HepG2 (cell line): ENCODE data around the gene RNPS1. TPM values are rescaled to one million over a fixed set of nuclear protein-coding genes. Genes with fewer than 3 reads are reported as not detected.

ENCODE experiments used
- ATAC-seq: fragments of 200-7000 bp; cut with Tn5 transposase; 3 replicates; pipeline ENCODE4 v1.9.1; 2020; ENCODE audit warnings: mild to moderate bottlenecking, moderate library complexity
- BruUV-seq: library from RNA; stranded (reverse); fragments of 400-500 nt; replicated peaks from 2 replicates; lab custom pipeline; 2021; lab: Mats Ljungman, UMichigan
- CTCF ChIA-PET: fragments of 300-600 bp; formaldehyde crosslinking; extraction: SDS; loops from one replicate; lab custom pipeline; 2021; ENCODE audit warnings: low total read pairs, inconsistent platforms, low intra/inter-chr PET ratio; lab: Yijun Ruan, JAX
- POLR2A ChIA-PET: fragments of 350-600 bp; sonication (Branson Sonifier 250); formaldehyde crosslinking; loops from one replicate; lab custom pipeline; 2020; ENCODE audit warnings: antibody characterized with exemption, inconsistent platforms; lab: Yijun Ruan, JAX
- DNase-seq: peaks from one replicate; pipeline ENCODE4 v3.0.0-alpha.2; 2015; ENCODE audit warnings: low spot score
- FAIRE-seq: peaks from 3 replicates; lab custom pipeline; 2011; peaks lifted over from hg19 to GRCh38; lab: Jason Lieb, UNC
- H2AFZ ChIP-seq: one replicate; pipeline ENCODE4 v1.6.1; 2011; ENCODE audit warnings: low read length, inconsistent platforms
- H3K27ac ChIP-seq: fragments of 300-600 bp; 3 replicates; pipeline ENCODE4 v1.8.0; 2011; ENCODE audit warnings: mixed run types, mild to moderate bottlenecking, mixed read lengths, low read length, inconsistent platforms; ENCODE audit not compliant: insufficient read depth; ENCODE audit errors: extremely low read length
- H3K27me3 ChIP-seq, 2 experiments: fragments of 200-600 bp in 1 of 2; 2 replicates in 1 of 2; 3 replicates in 1 of 2; pipeline versions ENCODE4 v1.6.0 to v1.8.0; 2011; ENCODE audit warnings: low read length in 2 of 2, mild to moderate bottlenecking in 2 of 2, moderate library complexity in 2 of 2, inconsistent platforms in 1 of 2; ENCODE audit not compliant: insufficient read depth in 2 of 2, control insufficient read depth in 1 of 2
- H3K36me3 ChIP-seq, 2 experiments: fragments of 200-600 bp in 1 of 2; replicated peaks in 1 of 2; 2 replicates in 1 of 2; 3 replicates in 1 of 2; pipeline versions ENCODE4 v1.5.1 to v1.8.0; 2011; ENCODE audit warnings: low read length in 2 of 2, inconsistent platforms in 1 of 2; ENCODE audit not compliant: insufficient read depth in 2 of 2, control insufficient read depth in 1 of 2
- H3K4me1 ChIP-seq: 2 replicates; pipeline ENCODE4 v1.5.1; 2012; ENCODE audit warnings: low read length, inconsistent platforms; ENCODE audit not compliant: insufficient read depth
- H3K4me2 ChIP-seq: 2 replicates; pipeline ENCODE4 v1.6.0; 2011; ENCODE audit warnings: low read depth, low read length, inconsistent platforms
- H3K4me3 ChIP-seq, 3 experiments: fragments of 200-600 bp in 1 of 3; sonication (generic), shearing (Covaris generic) in 1 of 3; replicated peaks in 1 of 3; 2 replicates each; pipeline ENCODE4 v1.5.1; 2011 to 2016; ENCODE audit warnings: low read length in 3 of 3, inconsistent platforms in 2 of 3, low read depth in 2 of 3, mild to moderate bottlenecking in 2 of 3, control low read depth in 1 of 3, mixed read lengths in 1 of 3; ENCODE audit not compliant: insufficient read depth in 1 of 3
- H3K79me2 ChIP-seq: one replicate; pipeline ENCODE4 v1.6.1; 2011; ENCODE audit warnings: low read length, inconsistent platforms; ENCODE audit not compliant: insufficient read depth
- H3K9ac ChIP-seq: 2 replicates; pipeline ENCODE4 v1.6.0; 2011; ENCODE audit warnings: mild to moderate bottlenecking, low read depth, low read length, inconsistent platforms; ENCODE audit not compliant: insufficient read depth
- H3K9me3 ChIP-seq: 2 replicates; pipeline ENCODE4 v1.5.1; 2012; ENCODE audit warnings: mild to moderate bottlenecking, low read length
- H4K20me1 ChIP-seq: 2 replicates; pipeline ENCODE4 v1.6.0; 2011; ENCODE audit warnings: inconsistent platforms, mild to moderate bottlenecking, low read length, moderate library complexity; ENCODE audit not compliant: insufficient read depth
- BATF2 ChIP-seq: sonication (generic); formaldehyde crosslinking; IDR thresholded peaks from 2 replicates; pipeline ENCODE4 v1.8.0; 2022; ENCODE audit warnings: mild to moderate bottlenecking, missing genetic modification reagents, moderate library complexity
- CREB3 ChIP-seq: sonication (generic); formaldehyde crosslinking; IDR thresholded peaks from 2 replicates; pipeline ENCODE4 v1.5.0; 2020; ENCODE audit warnings: missing genetic modification reagents
- GATAD1 ChIP-seq: IDR thresholded peaks from 2 replicates; pipeline ENCODE4 v1.6.1; 2016; ENCODE audit warnings: missing genetic modification reagents, missing compliant biosample characterization
- GMEB2 ChIP-seq: IDR thresholded peaks from 2 replicates; pipeline ENCODE4 v1.6.1; 2016; ENCODE audit warnings: missing biosample characterization, missing genetic modification reagents, low read depth
- HBP1 ChIP-seq: IDR thresholded peaks from 2 replicates; pipeline ENCODE4 v1.6.1; 2016; ENCODE audit warnings: low read depth, control low read depth
- KDM5A ChIP-seq: fragments of 200-600 bp; sonication (generic); IDR thresholded peaks from 2 replicates; pipeline ENCODE4 v1.7.0; 2018; ENCODE audit warnings: antibody characterized with exemption, mild to moderate bottlenecking, low read length, borderline replicate concordance
- MLXIP ChIP-seq: sonication (generic); formaldehyde crosslinking; IDR thresholded peaks from 2 replicates; pipeline ENCODE4 v1.9.0; 2021; ENCODE audit warnings: missing genetic modification reagents, borderline replicate concordance
- NCOA1 ChIP-seq: sonication (generic); formaldehyde crosslinking; IDR thresholded peaks from 2 replicates; pipeline ENCODE4 v1.9.0; 2021; ENCODE audit warnings: missing genetic modification reagents
- TFAP4 ChIP-seq: sonication (generic); IDR thresholded peaks from 2 replicates; pipeline ENCODE4 v1.6.1; 2016; ENCODE audit warnings: low read depth, borderline replicate concordance
- ZNF547 ChIP-seq: sonication (generic); formaldehyde crosslinking; IDR thresholded peaks from 2 replicates; pipeline ENCODE4 v1.5.1; 2020; ENCODE audit warnings: mild to moderate bottlenecking, missing genetic modification reagents
- ZNF75D ChIP-seq: sonication (generic); formaldehyde crosslinking; IDR thresholded peaks from 2 replicates; pipeline ENCODE4 v1.8.1; 2023; ENCODE audit warnings: missing genetic modification reagents, mild to moderate bottlenecking, borderline replicate concordance
- WGBS: methylation state at CpG from one replicate; pipeline ENCODE4 v1.1.6; 2017; ENCODE audit warnings: low lambda C conversion rate; 5-methylcytosine and 5-hydroxymethylcytosine counted together
- in situ Hi-C: cut with HindIII; loops from 2 replicates; pipeline ENCODE4 v1.10.0; 2017; ENCODE audit warnings: low pct_unique_long_range_greater_than_20kb; ENCODE audit not compliant: extremely low pct_ligation_motif_present
- intact Hi-C: fragments of 100-400 bp; cut with micrococcal nuclease; formaldehyde crosslinking; loops from one replicate; pipeline ENCODE4 v1.10.0; 2022; ENCODE audit not compliant: unreplicated experiment
- polyA plus RNA-seq, 8 experiments: library from polyadenylated mRNA; depleted of rRNA in 3 of 8; stranded (reverse) in 7 of 8; unstranded in 1 of 8; fragments of >200 nt; fragmentation: Illumina TruSeq in 4 of 8; extraction: Trizol in 4 of 8; gene quantifications; 2 replicates each; pipeline versions ENCODE4 v1.2.1 to v1.2.3, GENCODE V29; 2011 to 2016; ENCODE audit warnings: low read depth in 4 of 8, missing spikeins in 1 of 8, mixed read lengths in 1 of 8; ENCODE audit not compliant: insufficient read depth in 1 of 8
- total RNA-seq, 5 experiments: library from RNA; depleted of rRNA; stranded (reverse); fragments of >200 nt; fragmentation: Illumina TruSeq; extraction: Trizol; gene quantifications; 2 replicates each; pipeline ENCODE4 v1.2.3, GENCODE V29; 2016; ENCODE audit warnings: low read depth in 1 of 5

RNPS1 gene
- total and polyA plus RNA-seq, 2 of the 13 experiments (the other 11 are each of a cell fraction or from before 2014, with no cell fraction given), result 126 to 133 TPM

GRCh38 chr16:2223942-2224486 lies 43.9 kb downstream of the RNPS1 start (continued):
- TF ChIP-seq ZNF75D (no peak), NCOA1 (no peak), MLXIP (CRISPR knock-in tag) (0 out of 2 replicates have a peak, but pooled peaks have one; percentile 7), GATAD1 (CRISPR knock-in tag) (no peak), KDM5A (peak; percentile 85)

GRCh38 chr16:2223221-2223941 lies 44.5 kb downstream of the RNPS1 start, which contains the start of gene E4F1:
E4F1 (plus strand) TSS chr16:2223591; CDS start chr16:2223614, 23 bp downstream.
- WGBS, result under 1% methylated on average over 31 of the region's 82 CpGs
- no TSS peak for BruUV-seq
- in situ Hi-C loops (no loop called here), intact Hi-C loops (no loop called here)
- Histone ChIP-seq H3K4me3 (peak within 1 kb of the TSS; percentile 78 to 95 (median 79)), H3K4me2 (peak within 1 kb of the TSS; percentile 83), H2AFZ (no peak within 1 kb of the TSS), H3K4me1 (peaks cover 48% of the 10 kb centered on the region), H4K20me1 (peaks cover 11% of the 10 kb centered on the region), H3K79me2 (peaks cover 18% of the 10 kb centered on the region), H3K27ac (peak within 1 kb of the TSS; percentile 80), H3K9me3 (no peaks in the 10 kb centered on the region), H3K27me3 (no peaks in the 10 kb centered on the region), H3K9ac (peak within 1 kb of the TSS; percentile 89), H3K36me3 (peaks cover 3 to 6% of the 10 kb centered on the region in 2 experiments; a peak in 2 of 5 replicates)
- DNase-seq, result peak; percentile 97
- ATAC-seq, result peak; percentile 84
- ChIA-PET CTCF (no interaction called here), POLR2A (interaction anchor here (1.0 to 2.6 kb wide), 4 partner anchors 9 to 28 kb away, joined by 3 to 14 read pairs (median 8); partner anchors contain the start of genes ECI1, MLST8 and PGP)
- FAIRE-seq, result peak; percentile 95
- TF ChIP-seq GMEB2 (CRISPR knock-in tag) (peak; percentile 83), CREB3 (CRISPR knock-in tag) (0 out of 2 replicates have a peak, but pooled peaks have one; percentile 46), TFAP4 (no peak; the same call in 1 of the 2 replicates), ZNF547 (CRISPR knock-in tag) (peak; percentile 84; the same call in 1 of the 2 replicates), HBP1 (CRISPR knock-in tag) (peak; percentile 86), BATF2 (CRISPR knock-in tag) (no peak)
